H1 (cell line): Measurements from ENCODE around the gene MYMX. TPM values are rescaled to one million over a fixed set of nuclear protein-coding genes. Genes with fewer than 3 reads are reported as not detected.

Experiments used
- CREB1 ChIP-seq: IDR thresholded peaks from 2 replicates; pipeline ENCODE4 v1.6.1; 2012; ENCODE audit warnings: inconsistent platforms
- CTBP2 ChIP-seq: IDR thresholded peaks from 2 replicates; pipeline ENCODE4 v1.7.0; 2011; ENCODE audit warnings: borderline replicate concordance, mild to moderate bottlenecking, moderate library complexity, mixed read lengths, low read length; ENCODE audit not compliant: insufficient read depth, insufficient read length
- EP300 ChIP-seq, 2 experiments: IDR thresholded peaks; 1 replicate in 1 of 2; 2 replicates in 1 of 2; pipeline ENCODE4 v1.6.1; 2011 to 2012; ENCODE audit warnings: low read depth in 2 of 2, low read length in 2 of 2, mild to moderate bottlenecking in 2 of 2, borderline replicate concordance in 1 of 2, inconsistent platforms in 1 of 2, moderate library complexity in 1 of 2
- EZH2 ChIP-seq: fragments of 200-600 bp; sonication (generic); IDR thresholded peaks from 2 replicates; pipeline ENCODE4 v1.7.1; 2012; ENCODE audit warnings: low read depth, mild to moderate bottlenecking, moderate library complexity, low read length, inconsistent platforms; ENCODE audit not compliant: severe bottlenecking
- HDAC6 ChIP-seq: IDR thresholded peaks from one replicate; pipeline ENCODE4 v1.7.1; 2012; ENCODE audit warnings: low read depth, mild to moderate bottlenecking, inconsistent platforms, low read length, moderate library complexity
- JUN ChIP-seq: IDR thresholded peaks from 2 replicates; pipeline ENCODE4 v1.6.1; 2011; ENCODE audit warnings: low read depth, mild to moderate bottlenecking, improper control_type of control experiment, low read length
- KDM5A ChIP-seq: fragments of 200-600 bp; IDR thresholded peaks from 2 replicates; pipeline ENCODE4 v1.7.1; 2012; ENCODE audit warnings: mild to moderate bottlenecking, low read length, inconsistent platforms, mixed read lengths
- MAFK ChIP-seq: IDR thresholded peaks from 2 replicates; pipeline ENCODE4 v1.6.1; 2012; ENCODE audit warnings: low read depth, mild to moderate bottlenecking, improper control_type of control experiment, low read length
- NRF1 ChIP-seq: IDR thresholded peaks from 2 replicates; pipeline ENCODE4 v1.6.1; 2011; ENCODE audit warnings: mild to moderate bottlenecking, low read depth, low read length, improper control_type of control experiment
- RAD21 ChIP-seq, 2 experiments: IDR thresholded peaks in 1 of 2; conservative IDR thresholded peaks in 1 of 2; 2 replicates each; pipeline ENCODE4 v1.6.1; 2011; ENCODE audit warnings: low read depth in 2 of 2, low read length in 2 of 2, improper control_type of control experiment in 1 of 2, inconsistent platforms in 1 of 2, mild to moderate bottlenecking in 1 of 2, moderate library complexity in 1 of 2
- RBBP5 ChIP-seq: IDR thresholded peaks from 2 replicates; pipeline ENCODE4 v1.7.1; 2012; ENCODE audit warnings: low read depth, mild to moderate bottlenecking, inconsistent platforms, low read length, moderate library complexity, borderline replicate concordance
- SAP30 ChIP-seq: fragments of 300-600 bp; sonication (generic); IDR thresholded peaks from 2 replicates; pipeline ENCODE4 v1.7.1; 2012; ENCODE audit warnings: low read length, moderate library complexity, mild to moderate bottlenecking, inconsistent platforms; ENCODE audit not compliant: insufficient read depth, insufficient replicate concordance
- SIRT6 ChIP-seq: IDR thresholded peaks from one replicate; pipeline ENCODE4 v1.7.1; 2012; ENCODE audit warnings: low read length, inconsistent platforms
- SP1 ChIP-seq: IDR thresholded peaks from 2 replicates; pipeline ENCODE4 v1.6.1; 2011; ENCODE audit warnings: low read depth, low read length
- SP4 ChIP-seq: IDR thresholded peaks from 2 replicates; pipeline ENCODE4 v1.6.1; 2012; ENCODE audit warnings: low read length, inconsistent platforms
- SRF ChIP-seq: IDR thresholded peaks from 2 replicates; pipeline ENCODE4 v1.6.1; 2011; ENCODE audit warnings: mild to moderate bottlenecking, low read depth, low read length, moderate library complexity
- TBP ChIP-seq: IDR thresholded peaks from 2 replicates; pipeline ENCODE4 v1.6.1; 2011; ENCODE audit warnings: low read depth, low read length, improper control_type of control experiment
- TEAD4 ChIP-seq: IDR thresholded peaks from 2 replicates; pipeline ENCODE4 v1.6.1; 2012; ENCODE audit warnings: low read depth, low read length, inconsistent platforms, mixed read lengths
- ZNF274 ChIP-seq: IDR thresholded peaks from 2 replicates; pipeline ENCODE4 v1.7.0; 2012; ENCODE audit warnings: low read length, borderline replicate concordance; ENCODE audit errors: extremely low read depth
- polyA plus RNA-seq, 7 experiments: library from polyadenylated mRNA; depleted of rRNA in 3 of 7; stranded (reverse) in 5 of 7; unstranded in 2 of 7; fragments of >200 nt in 5 of 7; fragments of 200-250 nt in 2 of 7; gene quantifications; 1 replicate in 5 of 7; 2 replicates in 1 of 7; 4 replicates in 1 of 7; pipeline versions ENCODE4 v1.2.1 to v1.2.3, GENCODE V29; 2011 to 2013; ENCODE audit warnings: missing spikeins in 2 of 7, mixed read lengths in 2 of 7
- total RNA-seq: library from RNA; stranded (reverse); fragmentation: NEBNext Ultra II Directional; extraction: Animal tissue kit (Norgen Biotek cat#: 25700); gene quantifications from 2 replicates; pipeline ENCODE4 v1.2.1, GENCODE V29; 2021
- TF ChIP-seq, protein P1 (sequence below): IDR thresholded peaks from 2 replicates; pipeline ENCODE4 v1.6.1; 2011; ENCODE audit warnings: low read depth, mild to moderate bottlenecking, low read length; ENCODE audit not compliant: insufficient read depth
- TF ChIP-seq, protein P2 (sequence below), 3 experiments: IDR thresholded peaks; 1 replicate in 2 of 3; 2 replicates in 1 of 3; pipeline versions ENCODE4 v1.5.1 to v1.6.1; 2011; ENCODE audit warnings: low read length in 3 of 3, mild to moderate bottlenecking in 3 of 3, inconsistent platforms in 2 of 3, low read depth in 1 of 3, moderate library complexity in 1 of 3; ENCODE audit not compliant: insufficient read depth in 1 of 3; ENCODE audit errors: control extremely low read depth in 1 of 3

Gene MYMX
- total and polyA plus RNA-seq, 2 of the 8 experiments (the other 6 are each of a cell fraction or from before 2014, with no cell fraction given): 4.7 to 6.9 TPM

DNA sequence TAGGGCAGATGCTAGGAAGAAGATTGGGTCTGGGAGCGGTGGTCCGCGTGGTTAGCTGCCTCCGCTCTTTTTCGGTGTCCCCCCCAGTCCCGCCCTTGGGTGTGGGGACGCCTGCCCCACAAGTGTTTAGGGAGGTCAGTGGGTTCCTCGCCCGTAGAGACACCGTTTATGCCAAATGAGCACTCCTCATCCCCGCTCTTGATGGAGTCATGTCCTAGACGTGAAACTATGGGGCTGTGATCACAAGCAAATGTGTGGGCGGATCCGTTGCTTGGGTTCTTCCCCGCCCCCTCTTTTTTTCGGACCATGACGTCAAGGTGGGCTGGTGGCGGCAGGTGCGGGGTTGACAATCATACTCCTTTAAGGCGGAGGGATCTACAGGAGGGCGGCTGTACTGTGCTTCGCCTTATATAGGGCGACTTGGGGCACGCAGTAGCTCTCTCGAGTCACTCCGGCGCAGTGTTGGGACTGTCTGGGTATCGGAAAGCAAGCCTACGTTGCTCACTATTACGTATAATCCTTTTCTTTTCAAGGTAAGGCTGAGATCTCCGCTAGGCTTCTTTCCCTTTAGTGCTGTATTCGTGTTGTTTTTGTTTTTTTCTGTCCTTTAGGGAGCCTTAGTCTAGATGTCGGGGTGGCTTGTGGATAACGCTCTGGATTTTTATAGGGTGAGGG lies 30.1 kb downstream of the MYMX start, which contains the start of gene HSP90AB1 (continued):
- TF ChIP-seq SP1: peak; percentile 93
- no peak for TF ChIP-seq EP300 (IDR thresholded peaks at IDR 0.05; ENCODE audit: borderline replicate concordance in 1 of 2, low read depth in 2 of 2, low read length in 2 of 2)
- TF ChIP-seq SRF: no peak
- no peak; the same call in 1 of the 2 replicates for TF ChIP-seq NRF1
- TF ChIP-seq KDM5A: no peak
- peak; percentile 13 for TF ChIP-seq CTBP2
- TF ChIP-seq, protein P1, sequence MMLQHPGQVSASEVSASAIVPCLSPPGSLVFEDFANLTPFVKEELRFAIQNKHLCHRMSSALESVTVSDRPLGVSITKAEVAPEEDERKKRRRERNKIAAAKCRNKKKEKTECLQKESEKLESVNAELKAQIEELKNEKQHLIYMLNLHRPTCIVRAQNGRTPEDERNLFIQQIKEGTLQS: no peak
- TF ChIP-seq RBBP5: no peak; the same call in 1 of the 2 replicates
- TF ChIP-seq, protein P2, sequence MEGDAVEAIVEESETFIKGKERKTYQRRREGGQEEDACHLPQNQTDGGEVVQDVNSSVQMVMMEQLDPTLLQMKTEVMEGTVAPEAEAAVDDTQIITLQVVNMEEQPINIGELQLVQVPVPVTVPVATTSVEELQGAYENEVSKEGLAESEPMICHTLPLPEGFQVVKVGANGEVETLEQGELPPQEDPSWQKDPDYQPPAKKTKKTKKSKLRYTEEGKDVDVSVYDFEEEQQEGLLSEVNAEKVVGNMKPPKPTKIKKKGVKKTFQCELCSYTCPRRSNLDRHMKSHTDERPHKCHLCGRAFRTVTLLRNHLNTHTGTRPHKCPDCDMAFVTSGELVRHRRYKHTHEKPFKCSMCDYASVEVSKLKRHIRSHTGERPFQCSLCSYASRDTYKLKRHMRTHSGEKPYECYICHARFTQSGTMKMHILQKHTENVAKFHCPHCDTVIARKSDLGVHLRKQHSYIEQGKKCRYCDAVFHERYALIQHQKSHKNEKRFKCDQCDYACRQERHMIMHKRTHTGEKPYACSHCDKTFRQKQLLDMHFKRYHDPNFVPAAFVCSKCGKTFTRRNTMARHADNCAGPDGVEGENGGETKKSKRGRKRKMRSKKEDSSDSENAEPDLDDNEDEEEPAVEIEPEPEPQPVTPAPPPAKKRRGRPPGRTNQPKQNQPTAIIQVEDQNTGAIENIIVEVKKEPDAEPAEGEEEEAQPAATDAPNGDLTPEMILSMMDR (IDR thresholded peaks at IDR 0.05; ENCODE audit: control extremely low read depth in 1 of 3, insufficient read depth in 1 of 3, low read depth in 1 of 3, low read length in 3 of 3): no peak
- peak; percentile 89 for TF ChIP-seq CREB1
- no peak for TF ChIP-seq EZH2
- TF ChIP-seq MAFK: peak; percentile 24; the same call in 1 of the 2 replicates
- TF ChIP-seq HDAC6: no peak
- no peak; the same call in 1 of the 2 replicates for TF ChIP-seq SP4
- TF ChIP-seq JUN: no peak
- TF ChIP-seq ZNF274: no peak
- peak; percentile 99 for TF ChIP-seq TBP
- TF ChIP-seq SAP30: peak; percentile 49
- no peak for TF ChIP-seq TEAD4
- TF ChIP-seq RAD21 (IDR thresholded peaks at IDR 0.05 in 1 of 2, conservative IDR thresholded peaks at IDR 0.05 in 1 of 2; ENCODE audit: low read depth in 2 of 2, low read length in 2 of 2): no peak
- no peak for TF ChIP-seq SIRT6
